ENCODE results near the gene ANGPTL2.

Gene ANGPTL2

GRCh38 chr9:127045148-127045547, 77.3 kb downstream of the ANGPTL2 start:
- DNase-seq = no peak

GRCh38 chr9:127039492-127039891, 82.9 kb downstream of the ANGPTL2 start:
- no peak for DNase-seq

GRCh38 chr9:127038531-127038930, 83.9 kb downstream of the ANGPTL2 start:
- DNase-seq = no peak
